Keratinocyte (primary cell): ENCODE data around the gene LRRN2. TPM values are rescaled to one million over a fixed set of nuclear protein-coding genes. Genes with fewer than 3 reads are reported as not detected.

Experiments used
- DNase-seq: peaks from one replicate; pipeline ENCODE4 v3.0.0-alpha.2; 2011; ENCODE audit warnings: low read depth, missing footprints, low spot score
- FAIRE-seq: peaks from 2 replicates; lab custom pipeline; 2011; peaks lifted over from hg19 to GRCh38; lab: Jason Lieb, UNC
- H2AFZ ChIP-seq: 2 replicates; pipeline ENCODE4 v1.6.0; 2012; ENCODE audit warnings: low read length, control low read depth, inconsistent platforms; ENCODE audit not compliant: control insufficient read depth
- H3K27ac ChIP-seq: 2 replicates; pipeline ENCODE4 v1.5.1; 2011; ENCODE audit warnings: low read length; ENCODE audit not compliant: control insufficient read depth, insufficient read depth
- H3K27me3 ChIP-seq: 3 replicates; pipeline ENCODE4 v1.6.0; 2011; ENCODE audit warnings: low read length; ENCODE audit not compliant: control insufficient read depth, insufficient read depth; ENCODE audit errors: extremely low read depth
- H3K36me3 ChIP-seq, 2 experiments: 2 replicates in 1 of 2; 3 replicates in 1 of 2; pipeline ENCODE4 v1.5.1; 2011; ENCODE audit warnings: low read length in 2 of 2, mild to moderate bottlenecking in 1 of 2; ENCODE audit not compliant: control insufficient read depth in 2 of 2, insufficient read depth in 2 of 2; ENCODE audit errors: extremely low read depth in 1 of 2
- H3K4me1 ChIP-seq: 3 replicates; pipeline ENCODE4 v1.5.1; 2011; ENCODE audit warnings: low read length; ENCODE audit not compliant: control insufficient read depth, insufficient read depth; ENCODE audit errors: extremely low read depth
- H3K4me2 ChIP-seq: 3 replicates; pipeline ENCODE4 v1.6.0; 2011; ENCODE audit warnings: low read depth, low read length; ENCODE audit not compliant: control insufficient read depth, insufficient read depth; ENCODE audit errors: extremely low read depth
- H3K4me3 ChIP-seq, 3 experiments: fragments of 200-600 bp in 1 of 3; sonication (generic) in 1 of 3; 2 replicates in 2 of 3; 3 replicates in 1 of 3; pipeline ENCODE4 v1.5.1; 2011 to 2016; ENCODE audit warnings: low read length in 3 of 3, mild to moderate bottlenecking in 3 of 3, control low read depth in 2 of 3, inconsistent platforms in 1 of 3, low read depth in 1 of 3, mixed read lengths in 1 of 3, mixed run types in 1 of 3, moderate library complexity in 1 of 3; ENCODE audit not compliant: control insufficient read depth in 2 of 3, insufficient read depth in 2 of 3; ENCODE audit errors: extremely low read depth in 1 of 3
- H3K79me2 ChIP-seq: 2 replicates; pipeline ENCODE4 v1.6.0; 2012; ENCODE audit warnings: low read length; ENCODE audit not compliant: control insufficient read depth, insufficient read depth
- H3K9ac ChIP-seq: 3 replicates; pipeline ENCODE4 v1.6.0; 2011; ENCODE audit warnings: low read length; ENCODE audit not compliant: control insufficient read depth, insufficient read depth; ENCODE audit errors: extremely low read depth
- H3K9me1 ChIP-seq: 3 replicates; pipeline ENCODE4 v1.6.0; 2011; ENCODE audit warnings: low read length; ENCODE audit not compliant: control insufficient read depth, insufficient read depth; ENCODE audit errors: extremely low read depth
- H3K9me3 ChIP-seq: 2 replicates; pipeline ENCODE4 v1.5.1; 2012; ENCODE audit warnings: low read depth, low read length; ENCODE audit not compliant: control insufficient read depth
- H4K20me1 ChIP-seq: 3 replicates; pipeline ENCODE4 v1.6.0; 2011; ENCODE audit warnings: low read length; ENCODE audit not compliant: control insufficient read depth, insufficient read depth; ENCODE audit errors: extremely low read depth
- CTCF ChIP-seq, 3 experiments: IDR thresholded peaks in 1 of 3; conservative IDR thresholded peaks in 1 of 3; optimal IDR thresholded peaks in 1 of 3; 2 replicates in 2 of 3; 3 replicates in 1 of 3; pipeline versions ENCODE3 to v1.5.1; 2011; ENCODE audit warnings: low read length in 3 of 3, mild to moderate bottlenecking in 3 of 3, moderate library complexity in 2 of 3, control low read depth in 1 of 3, inconsistent platforms in 1 of 3; ENCODE audit not compliant: insufficient read depth in 2 of 3; ENCODE audit errors: extremely low read depth in 1 of 3
- EZH2 ChIP-seq: IDR thresholded peaks from one replicate; pipeline ENCODE4 v1.6.1; 2012; ENCODE audit warnings: inconsistent platforms, mild to moderate bottlenecking, low read length, moderate library complexity
- dilution Hi-C: fragments of 300-500 bp; cut with MboI; formaldehyde crosslinking; loops from one replicate; pipeline ENCODE4 v1.7.0; 2020; ENCODE audit warnings: low sequenced_read_pairs; ENCODE audit not compliant: extremely low pct_ligation_motif_present
- polyA plus RNA-seq, 5 experiments: library from polyadenylated mRNA; depleted of rRNA in 3 of 5; stranded (reverse) in 3 of 5; stranded (forward) in 1 of 5; unstranded in 1 of 5; fragments of >200 nt; gene quantifications; 1 replicate in 1 of 5; 2 replicates in 3 of 5; 3 replicates in 1 of 5; pipeline versions ENCODE4 v1.2.1 to v1.2.3, GENCODE V29; 2011 to 2012; ENCODE audit warnings: missing spikeins in 2 of 5, low read depth in 1 of 5, low replicate concordance in 1 of 5

Gene LRRN2
- polyA plus RNA-seq, 1 donor (not counting 4 experiments of a cell fraction or from before 2014, with no cell fraction given): not detected

- TF ChIP-seq CTCF (optimal IDR thresholded peaks at IDR 0.05 in 1 of 3, IDR thresholded peaks at IDR 0.05 in 1 of 3, conservative IDR thresholded peaks at IDR 0.05 in 1 of 3; ENCODE audit: extremely low read depth in 1 of 3, insufficient read depth in 2 of 3, low read length in 3 of 3): no peak
- no peak for TF ChIP-seq EZH2
- H3K36me3 ChIP-seq: no peaks in the 10 kb centered on the region
- DNase-seq (no peak), FAIRE-seq (no peak)
- H3K27me3 ChIP-seq: peaks cover 35% of the 10 kb centered on the region
- H3K4me1 ChIP-seq: no peaks in the 10 kb centered on the region
- H3K79me2 ChIP-seq: no peaks in the 10 kb centered on the region
- no peaks in the 10 kb centered on the region for H3K9me3 ChIP-seq
- H4K20me1 ChIP-seq: no peaks in the 10 kb centered on the region
- dilution Hi-C loops: no loop called here
- no peak overlapping the region for H2AFZ ChIP-seq
- H3K4me2 ChIP-seq: no peak overlapping the region
- H3K4me3 ChIP-seq: no peak overlapping the region
- no peak overlapping the region for H3K27ac ChIP-seq
- H3K9me1 ChIP-seq: no peaks in the 10 kb centered on the region
- no peak overlapping the region for H3K9ac ChIP-seq
Measured at GRCh38 chr1:204648576-204648975, 37.0 kb downstream of the LRRN2 start.

GRCh38 chr1:204647805-204648153 is 37.8 kb downstream of the LRRN2 start:
- peaks cover 30% of the 10 kb centered on the region for H3K27me3 ChIP-seq
- no peak overlapping the region for H3K4me2 ChIP-seq
- TF ChIP-seq EZH2 (no peak), CTCF (optimal IDR thresholded peaks at IDR 0.05 in 1 of 3, IDR thresholded peaks at IDR 0.05 in 1 of 3, conservative IDR thresholded peaks at IDR 0.05 in 1 of 3; ENCODE audit: extremely low read depth in 1 of 3, insufficient read depth in 2 of 3, low read length in 3 of 3) (no peak)
- no peaks in the 10 kb centered on the region for H3K4me1 ChIP-seq
- H4K20me1 ChIP-seq: no peaks in the 10 kb centered on the region
- H2AFZ ChIP-seq: no peak overlapping the region
- H3K9ac ChIP-seq: no peak overlapping the region
- H3K27ac ChIP-seq: no peak overlapping the region
- H3K79me2 ChIP-seq: no peaks in the 10 kb centered on the region
- H3K9me1 ChIP-seq: no peaks in the 10 kb centered on the region
- no peak overlapping the region for H3K4me3 ChIP-seq
- DNase-seq: no peak
- FAIRE-seq: no peak
- dilution Hi-C loops: no loop called here
- no peaks in the 10 kb centered on the region for H3K9me3 ChIP-seq
- no peaks in the 10 kb centered on the region for H3K36me3 ChIP-seq
